ENCODE measurements around the gene RASGRF2.

Gene RASGRF2

DNA sequence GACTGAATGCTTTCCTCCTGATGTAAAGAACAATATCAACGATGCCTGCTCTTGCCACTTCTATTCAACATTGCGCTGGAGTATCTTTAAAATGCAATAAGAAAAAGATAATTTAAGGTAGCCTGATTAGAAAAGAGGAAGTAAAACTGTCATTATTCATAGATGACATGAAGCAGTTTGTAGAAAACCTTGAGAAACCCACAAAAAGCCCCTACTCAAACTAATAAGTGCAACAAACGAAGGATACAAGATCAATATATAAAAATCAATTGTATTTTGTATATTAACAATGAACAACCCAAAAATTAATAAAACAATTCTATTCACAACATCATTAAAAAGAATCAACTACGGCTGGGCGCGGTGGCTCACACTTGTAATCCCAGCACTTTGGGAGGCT lies 196.6 kb downstream of the RASGRF2 start:
- ChIA-PET POLR2A (no interaction called here), CTCF (no interaction called here)
- Histone ChIP-seq H3K9me3 (ENCODE audit: control extremely low read depth in 1 of 5, control insufficient read depth in 4 of 5, insufficient read depth in 2 of 5, low read depth in 1 of 5, low read length in 4 of 5) (peaks cover 0 to 10% (median 5%) of the 10 kb centered on the region in 5 experiments), H3K27me3 (replicated peaks in 2 of 5; ENCODE audit: control insufficient read depth in 4 of 5, insufficient read depth in 5 of 5, low read length in 4 of 5) (no peaks in the 10 kb centered on the region), H3K36me3 (ENCODE audit: control insufficient read depth in 4 of 4, insufficient read depth in 4 of 4, low read length in 3 of 4) (no peaks in the 10 kb centered on the region), H3K4me1 (ENCODE audit: control extremely low read depth in 1 of 4, control insufficient read depth in 4 of 4, insufficient read depth in 4 of 4, low read length in 3 of 4) (no peaks in the 10 kb centered on the region), H3K27ac (ENCODE audit: insufficient read depth in 1 of 2, low read depth in 1 of 2, low read length in 2 of 2, poor library complexity in 1 of 2, severe bottlenecking in 2 of 2) (no peak overlapping the region), H3K4me3 (ENCODE audit: control insufficient read depth in 1 of 7, extremely low read depth in 1 of 7, insufficient read depth in 4 of 7, low read depth in 2 of 7, low read length in 6 of 7) (no peak overlapping the region)
- DNase-seq, result peak in 2 of 3 donors; percentile 13 to 20
- 88% methylated on average over 3 of the region's 6 CpGs for WGBS (ENCODE audit: insufficient coverage)

DNA sequence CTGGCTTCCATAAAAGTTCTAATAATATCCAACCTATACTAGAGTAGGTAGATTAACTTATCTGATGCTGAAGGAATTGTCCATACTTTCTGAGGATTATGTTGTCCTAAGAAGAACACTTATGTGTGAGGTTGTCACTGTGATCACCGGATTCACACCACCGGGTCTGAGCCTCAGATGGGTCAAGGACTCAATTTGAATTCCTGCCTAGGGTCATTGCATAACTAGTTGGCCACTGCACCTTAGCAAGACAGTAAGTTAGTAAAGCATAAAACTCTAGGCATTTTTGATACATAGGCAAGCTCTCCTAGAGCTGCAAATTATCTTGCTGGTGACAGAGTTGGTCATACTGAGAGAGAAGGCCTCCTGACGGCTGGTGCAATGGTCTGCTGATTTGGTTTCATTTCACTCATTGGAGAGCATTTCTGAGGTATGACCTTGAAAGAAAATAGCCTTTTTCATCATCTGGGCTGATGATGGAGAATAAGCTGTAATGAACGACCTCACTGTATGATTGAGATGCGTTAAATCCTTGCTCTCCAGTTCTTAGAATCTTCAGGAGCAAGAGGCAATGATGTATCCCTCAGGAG lies 200.9 kb downstream of the RASGRF2 start:
- Histone ChIP-seq H3K27ac (ENCODE audit: insufficient read depth in 1 of 2, low read depth in 1 of 2, low read length in 2 of 2, poor library complexity in 1 of 2, severe bottlenecking in 2 of 2) (no peak overlapping the region), H3K27me3 (replicated peaks in 2 of 5; ENCODE audit: control insufficient read depth in 4 of 5, insufficient read depth in 5 of 5, low read length in 4 of 5) (no peaks in the 10 kb centered on the region), H3K4me1 (ENCODE audit: control extremely low read depth in 1 of 4, control insufficient read depth in 4 of 4, insufficient read depth in 4 of 4, low read length in 3 of 4) (no peaks in the 10 kb centered on the region), H3K36me3 (ENCODE audit: control insufficient read depth in 4 of 4, insufficient read depth in 4 of 4, low read length in 3 of 4) (no peaks in the 10 kb centered on the region), H3K4me3 (ENCODE audit: control insufficient read depth in 1 of 7, extremely low read depth in 1 of 7, insufficient read depth in 4 of 7, low read depth in 2 of 7, low read length in 6 of 7) (no peak overlapping the region), H3K9me3 (ENCODE audit: control extremely low read depth in 1 of 5, control insufficient read depth in 4 of 5, insufficient read depth in 2 of 5, low read depth in 1 of 5, low read length in 4 of 5) (peaks cover 0 to 5% (median 0%) of the 10 kb centered on the region in 5 experiments)
- ChIA-PET CTCF (interaction anchor here (0.6 to 2.8 kb wide), 2 partner anchors 53 to 474 kb away, joined by 3 to 9 read pairs; no protein-coding TSS in a partner anchor), POLR2A (no interaction called here)
- no peak for DNase-seq
- WGBS (ENCODE audit: insufficient coverage), result 97% methylated on average over 5 of the region's 5 CpGs

DNA sequence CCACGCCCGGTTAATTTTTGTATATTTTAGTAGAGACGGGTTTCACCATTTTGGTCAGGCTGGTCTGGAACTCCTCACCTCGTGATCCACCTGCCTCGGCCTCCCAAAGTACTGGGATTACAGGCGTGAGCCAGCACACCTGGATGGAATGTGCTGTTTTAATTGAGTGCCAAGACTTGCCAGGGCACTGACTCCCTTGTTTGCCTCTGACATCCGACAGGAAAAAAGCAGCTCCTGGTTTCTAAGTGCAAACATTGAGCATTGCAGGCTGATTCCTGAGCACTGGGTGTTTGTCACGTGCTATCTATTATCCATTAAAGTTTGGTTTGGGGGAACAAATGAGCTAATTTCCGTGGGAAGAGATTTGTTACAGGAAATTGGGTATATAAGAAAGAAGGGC lies 202.3 kb downstream of the RASGRF2 start:
- H3K36me3 ChIP-seq (ENCODE audit: control insufficient read depth in 4 of 4, insufficient read depth in 4 of 4, low read length in 3 of 4), result no peaks in the 10 kb centered on the region
- H3K4me1 ChIP-seq (ENCODE audit: control extremely low read depth in 1 of 4, control insufficient read depth in 4 of 4, insufficient read depth in 4 of 4, low read length in 3 of 4), result no peaks in the 10 kb centered on the region
- no peak for DNase-seq
- ChIA-PET CTCF (interaction anchor here (2.8 kb wide), 1 partner anchor 475 kb away, joined by 9 read pairs; no protein-coding TSS in a partner anchor), POLR2A (no interaction called here)
- no peak overlapping the region for H3K4me3 ChIP-seq (ENCODE audit: control insufficient read depth in 1 of 7, extremely low read depth in 1 of 7, insufficient read depth in 4 of 7, low read depth in 2 of 7, low read length in 6 of 7)
- H3K27me3 ChIP-seq (replicated peaks in 2 of 5; ENCODE audit: control insufficient read depth in 4 of 5, insufficient read depth in 5 of 5, low read length in 4 of 5), result no peaks in the 10 kb centered on the region
- H3K27ac ChIP-seq (ENCODE audit: insufficient read depth in 1 of 2, low read depth in 1 of 2, low read length in 2 of 2, poor library complexity in 1 of 2, severe bottlenecking in 2 of 2), result no peak overlapping the region
- WGBS (ENCODE audit: insufficient coverage), result 96% methylated on average over 9 of the region's 9 CpGs
- no peaks in the 10 kb centered on the region for H3K9me3 ChIP-seq (ENCODE audit: control extremely low read depth in 1 of 5, control insufficient read depth in 4 of 5, insufficient read depth in 2 of 5, low read depth in 1 of 5, low read length in 4 of 5)

DNA sequence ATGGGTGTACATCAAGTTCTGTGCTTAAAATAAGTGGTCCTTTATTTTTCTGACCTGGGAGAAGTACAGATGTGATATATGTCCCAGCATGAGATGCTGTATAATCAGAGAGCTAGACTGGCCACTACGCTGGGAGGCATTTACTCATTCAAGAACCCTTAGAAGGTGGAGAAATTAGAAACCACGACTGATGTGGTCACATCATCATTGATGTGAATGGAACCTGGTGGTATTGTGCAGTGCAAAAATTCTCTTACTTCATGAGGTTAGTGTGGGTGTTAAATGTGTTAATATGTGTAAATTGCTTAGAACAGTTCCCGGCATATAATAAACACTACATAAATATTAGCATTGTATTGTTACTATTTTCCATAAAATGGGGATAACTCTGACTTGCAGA lies 203.5 kb downstream of the RASGRF2 start:
- Histone ChIP-seq H3K9me3 (ENCODE audit: control extremely low read depth in 1 of 5, control insufficient read depth in 4 of 5, insufficient read depth in 2 of 5, low read depth in 1 of 5, low read length in 4 of 5) (no peaks in the 10 kb centered on the region), H3K27me3 (replicated peaks in 2 of 5; ENCODE audit: control insufficient read depth in 4 of 5, insufficient read depth in 5 of 5, low read length in 4 of 5) (no peaks in the 10 kb centered on the region), H3K4me1 (ENCODE audit: control extremely low read depth in 1 of 4, control insufficient read depth in 4 of 4, insufficient read depth in 4 of 4, low read length in 3 of 4) (no peaks in the 10 kb centered on the region), H3K4me3 (ENCODE audit: control insufficient read depth in 1 of 7, extremely low read depth in 1 of 7, insufficient read depth in 4 of 7, low read depth in 2 of 7, low read length in 6 of 7) (no peak overlapping the region), H3K27ac (ENCODE audit: insufficient read depth in 1 of 2, low read depth in 1 of 2, low read length in 2 of 2, poor library complexity in 1 of 2, severe bottlenecking in 2 of 2) (no peak overlapping the region), H3K36me3 (ENCODE audit: control insufficient read depth in 4 of 4, insufficient read depth in 4 of 4, low read length in 3 of 4) (no peaks in the 10 kb centered on the region)
- POLR2A ChIA-PET, result no interaction called here
- CTCF ChIA-PET, result interaction anchor here (0.6 to 5.4 kb wide), 6 partner anchors 14 to 477 kb away, joined by 3 to 51 read pairs (median 3); no protein-coding TSS in a partner anchor
- DNase-seq, result no peak
- 95% methylated on average over 2 of the region's 3 CpGs for WGBS (ENCODE audit: insufficient coverage)

DNA sequence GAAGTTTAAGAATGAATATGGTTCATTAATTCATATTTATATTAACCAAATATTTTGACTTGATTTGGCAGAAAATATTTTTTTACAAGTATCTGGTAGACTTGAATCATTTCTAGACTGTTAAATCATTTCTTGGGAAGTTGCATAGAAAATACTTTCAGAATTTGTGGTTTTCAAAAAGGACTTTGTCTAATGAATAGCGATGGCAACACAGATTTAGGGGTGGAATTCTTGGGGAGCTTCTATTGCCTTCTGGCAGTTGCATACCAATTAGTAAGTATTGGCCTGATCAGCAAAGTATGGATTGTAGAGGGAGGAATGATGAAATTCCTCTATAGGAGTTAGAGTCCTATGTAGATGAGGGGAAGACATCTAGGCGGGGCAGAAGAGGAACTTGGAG lies 204.3 kb downstream of the RASGRF2 start:
- 100% methylated on average over 2 of the region's 2 CpGs for WGBS (ENCODE audit: insufficient coverage)
- no peaks in the 10 kb centered on the region for H3K9me3 ChIP-seq (ENCODE audit: control extremely low read depth in 1 of 5, control insufficient read depth in 4 of 5, insufficient read depth in 2 of 5, low read depth in 1 of 5, low read length in 4 of 5)
- ChIA-PET POLR2A (no interaction called here), CTCF (interaction anchor here (0.6 to 5.4 kb wide), 7 partner anchors 9 to 484 kb away, joined by 3 to 51 read pairs (median 3); no protein-coding TSS in a partner anchor)
- H3K36me3 ChIP-seq (ENCODE audit: control insufficient read depth in 4 of 4, insufficient read depth in 4 of 4, low read length in 3 of 4), result no peaks in the 10 kb centered on the region
- no peaks in the 10 kb centered on the region for H3K27me3 ChIP-seq (replicated peaks in 2 of 5; ENCODE audit: control insufficient read depth in 4 of 5, insufficient read depth in 5 of 5, low read length in 4 of 5)
- no peak overlapping the region for H3K4me3 ChIP-seq (ENCODE audit: control insufficient read depth in 1 of 7, extremely low read depth in 1 of 7, insufficient read depth in 4 of 7, low read depth in 2 of 7, low read length in 6 of 7)
- H3K4me1 ChIP-seq (ENCODE audit: control extremely low read depth in 1 of 4, control insufficient read depth in 4 of 4, insufficient read depth in 4 of 4, low read length in 3 of 4), result no peaks in the 10 kb centered on the region
- no peak overlapping the region for H3K27ac ChIP-seq (ENCODE audit: insufficient read depth in 1 of 2, low read depth in 1 of 2, low read length in 2 of 2, poor library complexity in 1 of 2, severe bottlenecking in 2 of 2)
- no peak for DNase-seq

DNA sequence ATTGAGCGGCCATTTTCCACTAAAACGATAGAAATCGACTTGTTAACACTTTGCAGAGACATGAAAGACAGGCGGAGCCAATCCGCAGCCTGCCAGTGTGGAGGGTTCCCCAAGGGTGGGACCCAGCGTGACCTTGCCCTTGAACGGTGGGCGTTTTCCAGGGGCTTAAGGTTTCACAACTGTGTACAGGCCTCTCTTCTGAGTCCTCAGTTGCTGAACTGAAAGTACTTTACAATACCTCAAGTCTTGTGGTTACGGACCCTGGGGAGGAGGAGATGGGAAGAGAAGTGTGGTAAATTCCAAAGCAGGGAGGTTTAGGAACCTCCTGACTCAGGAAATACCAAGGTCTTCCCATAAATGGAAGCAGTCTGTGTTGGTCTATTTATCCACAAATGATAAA lies 204.8 kb downstream of the RASGRF2 start:
- H3K27ac ChIP-seq (ENCODE audit: insufficient read depth in 1 of 2, low read depth in 1 of 2, low read length in 2 of 2, poor library complexity in 1 of 2, severe bottlenecking in 2 of 2), result no peak overlapping the region

DNA sequence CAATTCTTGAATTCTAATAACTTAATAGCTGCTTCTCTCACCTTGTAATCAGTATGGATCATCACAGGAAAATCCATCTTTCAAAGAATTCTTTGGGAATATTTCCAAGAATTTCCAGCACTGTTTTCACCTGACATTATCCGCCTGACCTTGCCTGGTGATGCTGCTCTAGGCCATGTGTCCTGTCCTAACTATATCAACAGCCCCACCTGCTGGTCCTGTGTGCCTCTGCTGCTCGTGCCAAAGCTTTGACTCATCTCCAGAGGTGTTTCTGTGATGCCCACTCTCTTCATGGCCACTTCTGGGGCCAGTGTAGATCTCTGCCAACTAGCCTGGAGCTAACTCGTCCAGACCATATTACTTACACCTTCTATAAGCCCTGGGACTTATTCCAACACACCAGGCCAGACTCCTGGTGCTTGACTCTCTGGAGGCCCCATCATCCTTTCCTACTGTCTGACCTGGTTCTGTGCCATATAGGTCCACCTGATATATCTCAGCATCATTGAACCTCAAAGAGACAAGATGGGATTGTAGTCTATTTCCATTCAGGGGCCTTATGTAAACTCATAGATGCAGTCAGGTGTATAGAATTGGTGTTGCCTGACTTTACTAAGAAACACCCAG lies 205.4 kb downstream of the RASGRF2 start:
- 32% methylated on average over 3 of the region's 3 CpGs for WGBS (ENCODE audit: insufficient coverage)
- peak; percentile 46 to 72 (median 63) for DNase-seq
- Histone ChIP-seq H3K4me1 (ENCODE audit: control extremely low read depth in 1 of 4, control insufficient read depth in 4 of 4, insufficient read depth in 4 of 4, low read length in 3 of 4) (no peaks in the 10 kb centered on the region), H3K27ac (ENCODE audit: insufficient read depth in 1 of 2, low read depth in 1 of 2, low read length in 2 of 2, poor library complexity in 1 of 2, severe bottlenecking in 2 of 2) (no peak overlapping the region), H3K4me3 (ENCODE audit: control insufficient read depth in 1 of 7, extremely low read depth in 1 of 7, insufficient read depth in 4 of 7, low read depth in 2 of 7, low read length in 6 of 7) (no peak overlapping the region), H3K27me3 (replicated peaks in 2 of 5; ENCODE audit: control insufficient read depth in 4 of 5, insufficient read depth in 5 of 5, low read length in 4 of 5) (no peaks in the 10 kb centered on the region), H3K9me3 (ENCODE audit: control extremely low read depth in 1 of 5, control insufficient read depth in 4 of 5, insufficient read depth in 2 of 5, low read depth in 1 of 5, low read length in 4 of 5) (no peaks in the 10 kb centered on the region), H3K36me3 (ENCODE audit: control insufficient read depth in 4 of 4, insufficient read depth in 4 of 4, low read length in 3 of 4) (no peaks in the 10 kb centered on the region)
- ChIA-PET POLR2A (no interaction called here), CTCF (interaction anchor here (0.9 to 5.4 kb wide), 6 partner anchors 8 to 479 kb away, joined by 3 to 51 read pairs (median 4); no protein-coding TSS in a partner anchor)

More for the DNA sequence above, 204.8 kb downstream of the RASGRF2 start:
- ChIA-PET POLR2A (no interaction called here), CTCF (interaction anchor here (0.9 to 5.4 kb wide), 5 partner anchors 9 to 478 kb away, joined by 3 to 51 read pairs (median 4); no protein-coding TSS in a partner anchor)
- H3K4me1 ChIP-seq (ENCODE audit: control extremely low read depth in 1 of 4, control insufficient read depth in 4 of 4, insufficient read depth in 4 of 4, low read length in 3 of 4), result no peaks in the 10 kb centered on the region
- H3K36me3 ChIP-seq (ENCODE audit: control insufficient read depth in 4 of 4, insufficient read depth in 4 of 4, low read length in 3 of 4), result no peaks in the 10 kb centered on the region
- no peaks in the 10 kb centered on the region for H3K9me3 ChIP-seq (ENCODE audit: control extremely low read depth in 1 of 5, control insufficient read depth in 4 of 5, insufficient read depth in 2 of 5, low read depth in 1 of 5, low read length in 4 of 5)
- no peak overlapping the region for H3K4me3 ChIP-seq (ENCODE audit: control insufficient read depth in 1 of 7, extremely low read depth in 1 of 7, insufficient read depth in 4 of 7, low read depth in 2 of 7, low read length in 6 of 7)
- WGBS (ENCODE audit: insufficient coverage), result 98% methylated on average over 8 of the region's 9 CpGs
- H3K27me3 ChIP-seq (replicated peaks in 2 of 5; ENCODE audit: control insufficient read depth in 4 of 5, insufficient read depth in 5 of 5, low read length in 4 of 5), result no peaks in the 10 kb centered on the region
- no peak for DNase-seq
